NCI-H128 (cell line): ENCODE data around the gene AMPH.
"Not testable (repeated sequence)": the region's sequence is repeated elsewhere in the genome, so short reads cannot be mapped to it uniquely, and the experiment has no call there.

ENCODE experiments used
- DNase-seq: peaks from one replicate; lab custom pipeline; 2025; ENCODE audit not compliant: unreplicated experiment; lab: John Stamatoyannopoulos, UW

The AMPH gene

DNA sequence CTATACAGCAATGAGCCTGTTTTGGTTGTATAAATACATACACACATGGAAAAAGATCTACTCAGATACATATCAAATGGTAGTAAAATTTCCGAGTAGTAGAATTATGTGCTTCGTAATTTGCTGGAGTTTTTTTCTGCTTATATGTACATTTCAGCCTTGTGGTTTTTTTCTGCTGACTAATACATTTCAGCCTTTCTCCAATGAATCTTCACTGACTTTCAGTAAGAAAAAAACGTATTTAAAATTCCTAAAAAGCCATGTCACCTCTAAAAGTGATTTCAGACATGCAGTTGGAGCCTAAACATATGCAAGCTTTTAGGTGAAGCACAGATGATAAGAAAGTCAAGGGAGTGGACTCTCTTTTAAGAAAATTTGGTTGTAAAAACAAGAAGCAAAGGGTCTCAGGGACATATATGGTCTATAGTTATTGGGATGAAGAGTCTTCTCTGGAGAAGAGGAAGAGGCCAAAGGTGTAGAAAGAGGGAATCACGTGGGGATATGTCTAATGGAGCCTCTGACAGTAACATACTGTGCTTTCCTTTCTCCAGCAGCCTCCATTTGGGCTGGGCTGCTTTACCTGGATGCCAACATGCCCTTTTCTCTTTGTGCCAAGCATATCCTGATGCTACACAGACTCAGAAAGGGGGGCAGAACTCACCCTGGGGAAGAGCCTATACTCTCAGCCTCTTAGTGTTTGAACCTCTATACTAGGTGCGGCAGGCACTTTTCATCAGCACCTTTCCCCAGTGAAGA, 2.4 kb downstream of the AMPH start:
- DNase-seq, result no peak

DNA sequence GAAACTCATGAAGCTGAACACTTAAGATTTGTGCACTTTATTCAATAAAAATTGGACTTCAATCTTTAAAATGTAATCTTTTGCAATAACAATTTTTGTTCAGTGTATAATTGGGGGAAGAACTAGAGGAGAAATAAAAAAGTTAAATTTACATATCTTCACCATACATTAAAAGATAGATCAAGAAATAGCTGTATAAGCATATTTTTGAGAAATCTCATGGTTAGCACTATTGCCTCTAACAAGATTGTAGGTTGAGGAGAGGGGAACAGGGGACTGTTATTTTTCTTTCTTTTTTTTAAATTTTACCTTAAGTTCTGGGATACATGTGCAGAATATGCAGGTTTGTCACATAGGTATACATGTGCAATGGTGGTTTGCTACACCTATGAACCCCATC, 5.3 kb downstream of the AMPH start:
- DNase-seq, result no peak

DNA sequence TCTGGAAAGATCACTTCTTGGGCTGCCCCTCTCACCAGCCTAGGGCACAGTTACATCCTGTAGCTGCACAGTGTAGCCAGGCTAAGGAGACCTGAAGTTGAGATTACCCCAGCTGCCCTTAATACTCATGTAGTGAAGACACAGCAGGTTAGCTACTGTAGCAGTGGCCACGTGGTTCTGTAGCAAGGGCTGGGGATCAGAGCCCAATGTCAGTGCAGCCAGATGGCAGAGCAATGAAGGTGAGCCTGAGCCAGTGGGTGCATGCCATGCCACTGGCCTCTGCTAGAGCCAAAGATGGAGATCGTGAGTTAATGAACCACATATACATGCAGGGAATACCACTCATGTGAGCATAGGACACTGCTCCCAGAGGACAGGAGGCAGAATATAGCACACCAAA, 15.5 kb downstream of the AMPH start:
- no peak for DNase-seq

DNA sequence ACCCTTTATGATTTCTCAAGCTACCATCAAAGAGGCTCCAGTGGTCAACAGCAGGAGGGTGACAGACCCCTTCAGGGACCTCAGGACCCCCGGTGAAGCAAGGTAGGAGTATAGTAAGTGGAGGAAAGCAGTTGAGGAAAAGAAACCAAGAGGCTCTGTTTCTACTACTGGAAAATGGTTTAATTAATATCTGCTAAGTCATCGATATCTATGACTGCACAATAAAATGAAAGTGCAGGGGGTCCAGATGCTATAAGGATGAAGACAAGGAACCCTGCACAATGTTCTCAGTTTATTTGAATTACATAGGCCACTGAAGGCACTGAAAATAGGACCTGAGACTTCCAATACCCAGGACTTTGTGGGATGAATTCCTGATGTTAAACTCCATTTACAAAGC, 23.7 kb downstream of the AMPH start:
- no peak for DNase-seq

DNA sequence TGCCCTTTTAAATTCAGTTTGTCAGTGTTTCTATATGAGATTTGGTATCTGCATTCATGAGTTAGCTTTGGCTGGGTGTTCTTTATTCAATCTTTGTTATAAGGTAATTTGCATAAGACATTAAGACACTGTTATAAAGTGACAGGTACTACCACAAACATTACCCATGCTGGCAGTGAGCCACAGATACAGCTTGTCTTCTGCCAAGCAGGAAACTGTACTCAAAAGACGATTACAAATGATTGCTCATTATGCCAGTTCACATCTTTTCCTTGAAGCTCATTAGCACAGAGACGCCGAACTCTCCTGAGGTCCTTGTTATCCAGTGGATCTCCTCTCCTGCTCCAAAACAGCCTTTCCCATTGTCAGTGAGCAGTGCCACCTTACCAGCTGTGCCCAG, 30.4 kb downstream of the AMPH start:
- DNase-seq, result no peak

DNA sequence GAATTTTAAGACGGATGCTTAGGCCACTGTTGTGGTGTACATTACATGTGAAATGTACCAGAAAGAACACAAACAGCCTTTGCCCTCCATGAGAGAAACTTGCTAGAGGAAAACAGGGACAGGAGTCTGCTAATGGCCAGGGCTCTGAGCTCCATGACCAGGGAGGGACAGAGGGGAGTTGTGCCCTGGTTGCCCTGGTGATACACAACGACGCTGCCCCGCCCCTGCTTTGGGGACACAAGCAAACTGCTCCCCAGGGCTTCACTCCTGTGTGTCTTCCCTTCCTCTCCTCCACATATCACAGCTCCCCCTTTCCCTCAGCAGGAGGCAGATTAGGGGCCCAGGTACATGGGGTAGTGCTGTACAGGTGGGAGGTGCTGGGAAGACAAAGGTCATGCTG, 36.2 kb downstream of the AMPH start:
- DNase-seq, result no peak

DNA sequence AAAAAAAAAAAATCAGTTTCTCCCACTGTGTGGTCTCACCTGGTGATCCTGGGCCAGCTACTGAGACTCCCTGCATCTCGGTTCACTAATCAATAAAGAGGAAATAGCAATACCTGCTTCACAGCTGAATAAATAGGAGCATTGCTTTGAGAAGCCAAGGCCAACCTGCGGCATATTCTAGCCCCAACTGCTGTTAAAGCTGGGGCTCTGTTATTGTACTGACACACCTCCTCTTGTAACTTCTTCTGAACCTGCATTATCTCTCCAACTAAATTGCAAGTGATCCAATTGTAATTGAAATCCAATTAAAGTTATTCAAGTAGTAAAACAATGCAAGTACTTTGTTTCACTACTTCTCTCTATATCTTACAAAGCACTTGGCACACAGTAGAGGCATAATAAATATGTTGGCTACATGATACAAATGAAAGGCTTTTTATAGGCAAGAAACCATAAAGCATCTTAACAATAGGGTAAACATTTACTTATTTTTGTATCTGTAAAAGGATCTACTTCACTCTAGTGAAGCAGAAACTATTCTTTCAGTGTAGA, 38.4 kb downstream of the AMPH start:
- DNase-seq, result no peak

DNA sequence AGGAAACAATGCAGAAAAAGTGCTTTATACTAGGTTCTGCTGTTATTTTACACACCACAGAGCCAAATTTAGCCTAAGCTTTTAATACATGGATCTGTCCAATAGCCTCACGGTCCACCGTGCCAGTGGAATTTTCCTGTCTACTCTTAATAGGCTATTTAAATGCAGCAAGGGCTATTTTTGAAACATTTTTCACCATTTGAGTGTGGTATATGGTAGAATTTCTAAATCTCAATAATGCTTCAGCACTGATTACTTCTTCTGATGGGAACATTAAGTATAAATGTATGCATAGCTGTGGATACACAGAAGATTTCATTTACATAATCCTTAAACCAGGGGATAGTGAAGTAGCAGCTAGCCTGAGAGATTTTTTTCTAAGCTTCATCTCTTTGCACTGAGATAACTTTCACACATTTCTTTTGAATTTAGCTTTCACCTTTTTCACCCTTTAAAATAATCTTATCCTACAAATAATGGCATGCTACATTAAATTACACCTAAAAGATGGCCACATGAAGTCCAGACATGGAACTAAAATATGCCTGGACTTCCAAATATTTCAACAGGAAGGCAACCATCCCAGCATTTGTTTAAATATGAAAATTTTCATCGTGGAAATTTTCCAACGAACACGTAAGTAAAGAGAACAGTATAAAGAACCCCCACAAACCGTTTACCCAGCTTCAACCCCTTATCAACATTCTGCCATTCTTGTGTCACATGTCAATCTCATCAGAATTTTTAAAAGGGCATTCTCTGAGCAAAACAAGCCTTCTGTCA, 45.4 kb downstream of the AMPH start:
- DNase-seq, result no peak

DNA sequence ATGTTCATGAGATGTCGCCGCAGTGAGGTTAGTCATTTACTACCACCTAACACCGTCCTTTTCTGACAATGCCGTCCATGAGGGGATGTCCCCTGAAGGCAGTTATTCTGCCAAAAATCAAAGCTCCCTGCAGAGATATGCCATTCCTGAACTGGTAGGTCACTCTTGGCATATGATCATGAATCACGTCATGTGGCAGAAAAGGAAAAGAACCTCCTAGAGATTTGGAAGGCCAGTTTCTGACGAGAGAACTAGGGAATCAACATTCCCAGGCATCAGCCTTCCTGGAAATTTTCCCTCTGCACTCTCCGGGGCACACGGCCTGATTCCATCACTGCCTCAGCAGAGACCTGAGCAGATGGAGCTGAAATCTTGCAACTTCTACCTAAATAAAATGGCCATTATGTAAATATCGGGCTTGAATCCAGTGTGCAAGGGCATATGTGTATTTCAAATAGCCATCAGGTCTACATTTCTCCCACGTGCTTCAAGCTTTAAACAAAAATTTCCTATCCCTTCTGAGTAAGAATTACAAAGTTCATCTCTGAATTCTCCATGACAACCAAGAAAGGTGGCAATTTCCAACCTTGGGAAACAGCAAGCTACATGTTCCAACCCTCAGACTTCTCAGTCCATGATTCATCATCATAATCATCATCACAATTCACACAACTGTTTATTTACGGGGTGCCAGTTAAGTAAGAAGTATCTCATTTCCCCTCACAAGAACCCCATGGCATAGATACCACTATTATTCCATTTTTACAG, 46.5 kb downstream of the AMPH start:
- no peak for DNase-seq

DNA sequence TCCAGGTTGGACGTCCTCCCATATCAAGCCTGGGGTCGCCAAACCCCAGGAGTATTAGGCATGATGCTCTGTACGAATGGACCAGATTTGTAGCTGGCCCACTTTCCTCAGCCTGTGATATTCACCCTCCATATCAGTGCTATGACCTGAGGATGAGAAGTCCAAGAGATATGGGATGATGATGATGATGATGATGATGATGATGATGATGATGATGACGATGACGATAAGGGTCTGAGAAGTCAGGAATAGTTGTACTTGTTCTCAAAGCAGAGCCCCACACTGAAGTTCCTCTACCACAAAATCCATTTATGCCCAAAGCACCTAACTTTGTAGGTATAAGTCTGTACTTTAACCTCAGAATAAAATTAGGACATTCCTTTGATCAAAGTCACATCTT, 50.7 kb downstream of the AMPH start:
- no peak for DNase-seq

DNA sequence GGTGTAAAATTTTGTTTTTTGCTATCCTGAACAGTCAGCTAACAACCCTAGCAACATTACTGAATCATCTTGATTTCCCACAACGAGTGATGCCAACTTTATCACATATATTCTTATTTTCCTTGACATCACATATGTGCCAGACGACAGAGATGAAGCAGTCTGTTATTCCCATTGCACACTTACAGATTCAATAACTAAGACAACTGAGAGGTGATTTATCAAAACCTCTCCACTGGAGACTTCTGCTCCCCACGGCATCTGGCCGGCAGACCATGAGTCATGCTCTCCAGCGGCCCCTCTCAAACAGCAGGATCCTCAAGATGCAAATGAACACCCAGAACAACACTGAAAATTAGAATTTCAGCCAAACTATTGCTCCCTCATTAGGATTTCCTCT, 57.1 kb downstream of the AMPH start:
- DNase-seq, result no peak

DNA sequence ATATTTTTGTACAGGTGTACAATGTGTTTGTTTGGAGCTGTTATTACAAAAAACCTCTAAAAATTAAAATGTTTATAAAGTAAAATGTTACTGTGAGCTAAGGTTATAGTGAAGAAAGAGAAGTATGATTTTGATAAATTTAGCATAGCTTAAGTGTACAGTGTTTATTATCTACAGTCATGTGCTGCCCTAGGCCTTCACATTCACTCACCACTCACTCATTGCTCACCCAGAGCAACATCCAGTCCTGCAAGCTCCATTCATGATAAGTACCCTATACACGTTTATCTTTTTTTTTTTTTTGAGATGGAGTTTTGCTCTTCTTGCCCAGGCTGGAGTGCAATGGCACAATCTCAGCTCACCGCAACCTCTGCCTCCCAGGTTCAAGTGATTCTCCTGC, 59.6 kb downstream of the AMPH start:
- not testable (repeated sequence) for DNase-seq

DNA sequence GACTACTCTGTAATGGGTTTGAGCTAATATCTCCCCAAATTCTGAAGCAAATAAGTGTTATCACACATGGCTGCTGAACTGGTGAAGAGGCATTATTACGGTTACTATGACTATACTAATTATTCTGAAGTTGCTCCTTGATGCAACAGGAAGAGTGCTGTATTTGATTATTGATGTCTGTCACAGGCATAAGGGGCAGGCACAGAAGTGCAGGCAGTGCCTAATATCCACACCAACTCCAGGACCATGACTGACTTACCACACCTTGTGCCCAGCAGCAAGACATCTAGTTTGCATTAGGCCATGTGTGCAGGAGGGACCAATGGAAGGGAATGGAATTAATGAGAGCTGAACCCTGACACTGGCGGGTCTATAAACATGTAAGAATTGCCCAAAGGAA, 62.7 kb downstream of the AMPH start:
- DNase-seq, result no peak

DNA sequence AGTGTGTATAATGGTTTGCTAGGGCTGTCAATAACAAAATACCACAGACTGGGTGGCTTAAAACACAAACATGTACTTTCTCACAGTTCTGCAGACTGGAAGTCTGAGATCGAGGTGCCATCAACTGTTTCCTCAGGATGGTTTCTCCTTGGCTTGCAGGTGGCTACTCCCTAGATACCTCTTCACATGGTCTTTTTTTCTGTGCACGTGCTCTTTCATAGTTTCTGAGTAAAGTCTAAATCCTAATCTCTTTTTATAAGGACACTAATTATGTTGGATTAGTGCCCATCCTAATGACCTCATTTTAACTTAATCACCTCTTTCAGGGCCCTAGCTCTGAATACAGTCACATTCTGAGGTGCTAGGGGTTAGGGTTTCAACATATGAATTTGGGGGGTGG, 65.9 kb downstream of the AMPH start:
- DNase-seq, result no peak

DNA sequence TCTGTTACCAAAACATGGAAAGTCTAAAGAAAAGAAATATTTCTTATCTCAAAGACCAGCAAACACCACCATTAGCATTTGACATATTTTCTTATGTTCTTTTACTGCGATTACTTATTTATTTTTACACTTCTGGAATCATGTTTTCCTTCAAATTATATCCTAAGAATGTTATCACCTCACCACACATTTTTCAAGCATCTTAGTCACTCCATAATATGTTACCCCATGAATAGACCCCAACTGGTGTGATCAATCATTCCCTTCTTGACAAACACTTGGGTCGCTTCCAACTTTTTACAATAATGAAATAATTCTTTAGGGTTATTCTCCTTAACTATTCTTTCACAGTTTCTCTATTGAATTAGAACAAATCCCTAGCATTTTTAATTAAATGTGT, 67.4 kb downstream of the AMPH start:
- no peak for DNase-seq

DNA sequence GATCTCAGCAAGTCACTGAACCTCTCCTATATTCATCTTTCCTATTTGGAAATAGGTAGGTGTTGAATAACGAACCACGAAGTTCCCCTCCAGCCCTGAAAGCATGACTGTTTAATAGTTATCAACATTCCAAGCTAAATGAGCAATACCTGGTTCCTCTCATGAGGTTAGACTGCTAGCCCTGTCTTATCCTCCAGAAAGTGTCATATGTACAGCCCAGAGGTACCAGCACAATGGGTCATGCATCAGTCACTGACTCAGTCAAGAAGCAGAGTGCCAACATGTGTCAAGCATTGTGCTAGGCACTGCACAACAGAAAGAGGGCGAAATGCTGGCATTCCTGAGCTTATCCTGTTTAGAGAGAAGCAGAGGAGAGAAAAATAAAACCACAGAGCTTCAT, 70.0 kb downstream of the AMPH start:
- no peak for DNase-seq

DNA sequence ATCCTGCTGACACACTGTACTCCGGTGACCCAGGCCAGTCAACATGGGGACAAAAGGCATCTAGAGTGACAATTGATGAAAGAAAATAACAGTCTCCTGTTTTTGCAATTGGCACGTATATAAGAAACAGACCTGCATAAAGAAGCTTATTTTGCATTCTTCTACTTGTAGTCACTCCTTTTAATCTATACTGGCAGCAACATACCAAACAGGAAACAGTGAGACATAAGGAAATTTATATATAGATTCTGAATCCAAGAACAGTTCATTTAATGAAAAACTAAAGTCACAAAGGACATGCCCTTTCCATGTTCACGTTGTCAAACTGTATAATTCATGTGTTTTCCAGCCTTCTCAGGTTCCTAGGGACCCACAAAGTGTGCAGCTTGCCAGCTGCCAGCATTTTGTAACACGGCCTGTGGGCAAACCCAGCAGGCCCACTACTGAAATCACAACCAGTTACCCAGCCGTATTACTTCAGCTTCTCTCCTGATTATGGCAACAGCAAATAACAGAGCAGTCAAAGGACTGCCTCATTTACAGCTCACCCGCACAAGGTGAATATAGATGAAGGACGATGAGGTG, 72.3 kb downstream of the AMPH start:
- DNase-seq, result no peak

DNA sequence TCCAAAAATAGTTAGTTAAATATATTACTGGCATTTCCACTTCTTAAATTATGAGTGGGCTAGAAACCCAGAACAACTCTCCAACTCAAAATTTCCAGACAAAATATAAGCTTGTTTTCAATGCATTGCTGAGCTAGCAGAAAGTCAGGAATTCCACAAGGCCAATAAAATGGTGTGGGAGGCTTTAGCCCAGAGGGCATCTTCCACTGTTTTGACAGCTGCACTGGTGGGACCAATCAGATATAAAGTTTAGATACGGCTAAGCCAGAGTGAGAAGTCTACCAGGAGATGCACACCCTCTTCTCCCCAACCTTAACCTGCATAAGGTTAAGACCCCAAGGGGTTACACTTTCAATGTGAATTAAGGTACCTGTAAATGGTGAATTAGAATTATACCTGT, 76.6 kb downstream of the AMPH start:
- DNase-seq, result no peak

DNA sequence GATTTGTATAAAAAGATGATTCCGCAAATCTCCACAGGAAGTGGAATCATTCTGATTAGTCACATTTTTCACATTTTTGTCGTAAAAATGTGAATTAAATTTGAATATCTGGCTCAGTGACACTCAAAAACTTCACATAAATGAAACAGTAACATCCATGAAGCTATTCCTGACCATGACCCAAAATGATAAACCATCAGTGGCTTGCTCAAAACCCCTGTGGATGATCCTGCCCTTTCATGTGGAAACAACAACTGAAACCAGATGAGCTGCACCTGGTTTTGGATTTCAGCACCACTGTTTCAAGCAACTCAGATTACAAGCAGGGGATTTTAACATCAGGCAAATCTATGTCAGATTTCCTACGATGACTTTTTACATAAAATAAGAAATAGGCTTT, 80.3 kb downstream of the AMPH start:
- no peak for DNase-seq

DNA sequence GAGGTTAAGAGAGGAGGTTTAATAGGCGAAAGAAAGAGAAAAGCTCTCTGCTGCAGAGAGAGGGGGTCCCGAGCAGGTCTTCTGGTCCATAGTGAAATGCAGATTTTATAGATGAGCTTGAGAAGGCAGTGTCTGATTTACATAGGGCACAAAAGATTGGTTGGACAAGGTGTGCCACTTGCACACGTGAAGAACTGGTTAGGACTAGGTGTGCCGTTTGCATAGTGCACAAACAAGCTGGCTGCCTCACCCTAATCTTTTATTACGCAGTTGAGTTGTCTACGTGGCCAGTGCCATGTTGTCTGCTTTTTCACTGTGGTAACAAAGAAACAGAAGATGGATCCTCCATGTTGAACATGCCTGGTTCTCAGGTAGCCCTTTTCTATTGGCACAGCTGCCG, 82.6 kb downstream of the AMPH start:
- no peak for DNase-seq

DNA sequence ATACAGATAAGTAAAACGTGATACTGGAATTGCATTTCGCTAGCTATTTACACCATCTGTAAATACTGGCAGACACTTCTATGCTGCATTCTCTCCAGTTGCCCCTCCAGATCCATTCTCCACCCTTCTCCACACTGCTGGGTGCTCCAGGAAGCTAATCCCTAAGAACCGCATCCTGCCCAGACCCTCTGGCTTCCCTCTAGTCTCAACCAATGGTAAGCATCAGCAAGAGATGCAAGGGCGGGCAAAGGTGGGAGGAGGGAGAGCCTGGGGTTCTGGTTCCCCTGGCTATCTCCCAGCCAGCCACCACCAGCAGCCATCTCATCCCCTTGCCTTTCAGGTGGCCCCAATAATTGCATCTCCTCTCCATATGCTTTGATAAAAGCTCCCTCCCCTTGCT, 84.4 kb downstream of the AMPH start:
- DNase-seq, result no peak
